ENCODE measurements around the gene MCC. TPM values are rescaled to one million over a fixed set of nuclear protein-coding genes. Genes with fewer than 3 reads are reported as not detected.

Gene MCC
- total and polyA plus RNA-seq, 2 of the 4 experiments (the other 2 are of a cell fraction) = 5.0 to 20.6 TPM

DNA sequence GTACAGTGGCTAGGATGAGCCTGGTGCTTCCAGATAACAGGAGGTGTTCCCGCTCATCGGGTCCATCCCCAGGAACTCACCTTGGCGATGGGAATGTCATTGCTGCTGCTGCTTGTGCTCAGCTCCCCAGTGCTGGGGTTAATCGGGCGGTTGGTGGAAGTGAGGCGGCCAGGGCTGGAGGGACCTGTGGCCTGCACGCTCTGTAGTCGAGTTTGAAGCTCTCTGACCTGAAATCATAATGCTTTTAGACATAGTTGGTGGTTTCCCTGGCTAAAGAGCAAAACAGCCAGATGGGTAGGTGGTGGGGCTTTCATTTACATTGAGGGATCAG lies 403.2 kb downstream of the MCC start:
- H3K27ac ChIP-seq (ENCODE audit: insufficient read depth, low read length) = no peak overlapping the region
- no peaks in the 10 kb centered on the region; the same call in 1 of the 2 replicates for H4K20me1 ChIP-seq (ENCODE audit: insufficient read depth, low read length)
- no peak overlapping the region for H3K14ac ChIP-seq (replicated peaks; ENCODE audit: low read depth, low read length)
- no peak overlapping the region for H3K9ac ChIP-seq (ENCODE audit: low read depth, low read length)
- BruUV-seq (replicated peaks) = no TSS peak
- 100% methylated on average over 1 of the region's 8 CpGs; no CpG with 5 or more reads in 1 of the 2 experiments for WGBS, 2 experiments (ENCODE audit: extremely low coverage in 2 of 2, insufficient read length in 1 of 2)
- dilution Hi-C loops (cut with HindIII; ENCODE audit: low sequenced_read_pairs, unreplicated experiment) = no loop called here
- H3K4me2 ChIP-seq (ENCODE audit: low read depth, low read length) = no peak overlapping the region
- no peak overlapping the region for H2AFZ ChIP-seq (replicated peaks; ENCODE audit: low read length, poor library complexity)
- no peak overlapping the region for H2BK5ac ChIP-seq (ENCODE audit: low read depth, low read length, poor library complexity, severe bottlenecking)
- ChIA-PET POLR2A (ENCODE audit: unreplicated experiment) (no interaction called here), CTCF (no interaction called here)
- H3K23ac ChIP-seq (ENCODE audit: low read depth, low read length) = no peak overlapping the region
- H3K4me3 ChIP-seq (ENCODE audit: insufficient read depth, low read depth, low read length) = no peak overlapping the region
- H2BK120ac ChIP-seq (ENCODE audit: low read depth, low read length) = no peak overlapping the region
- peaks cover 10% of the 10 kb centered on the region for H3K9me1 ChIP-seq (ENCODE audit: insufficient read depth, low read length)
- H3K18ac ChIP-seq (ENCODE audit: low read depth, low read length) = no peak overlapping the region
- H3K79me1 ChIP-seq (ENCODE audit: low read depth in 1 of 2, low read length in 2 of 2) = no peaks in the 10 kb centered on the region
- H3K56ac ChIP-seq (ENCODE audit: extremely low read depth, insufficient read depth, low read length) = no peak overlapping the region
- no peak for TF ChIP-seq POLR2A (IDR thresholded peaks at IDR 0.05; ENCODE audit: low read depth, low read length)
- DNase-seq = no peak
- peaks cover 37% of the 10 kb centered on the region for H3K36me3 ChIP-seq (ENCODE audit: control insufficient read depth, insufficient read depth, low read length)
- no peak for ATAC-seq (ENCODE audit: low read depth)
- peaks cover 4% of the 10 kb centered on the region for H3K4me1 ChIP-seq (ENCODE audit: control insufficient read depth, insufficient read depth, low read length)
- H3K9me3 ChIP-seq (ENCODE audit: control insufficient read depth, insufficient read depth, low read length) = no peaks in the 10 kb centered on the region
- no peak overlapping the region for H4K5ac ChIP-seq (ENCODE audit: low read depth, low read length)
- no peak overlapping the region for H3K4ac ChIP-seq (ENCODE audit: low read depth, low read length)
- no peaks in the 10 kb centered on the region for H3K27me3 ChIP-seq (ENCODE audit: control insufficient read depth, insufficient read depth, low read length)
- H2AK5ac ChIP-seq (ENCODE audit: low read depth, low read length) = no peak overlapping the region
- no peak overlapping the region for H4K91ac ChIP-seq (ENCODE audit: insufficient read depth, low read depth, low read length)
- intact Hi-C loops (cut with micrococcal nuclease) = no loop called here
- H2BK20ac ChIP-seq (ENCODE audit: low read depth, low read length) = no peak overlapping the region
- no peak overlapping the region for H2AK9ac ChIP-seq (replicated peaks; ENCODE audit: low read depth, low read length, poor library complexity)
- H4K8ac ChIP-seq (ENCODE audit: low read depth in 2 of 2, low read length in 2 of 2) = no peak overlapping the region
- H2BK15ac ChIP-seq (ENCODE audit: low read depth, low read length) = no peak overlapping the region
- in situ Hi-C loops (cut with MboI; ENCODE audit: low sequenced_read_pairs) = no loop called here
